MM.1S (cell line): ENCODE data around the gene SGPP1.

Source experiments
- DNase-seq: peaks from one replicate; pipeline ENCODE4 v3.0.0-alpha.2; 2015
- H2AFZ ChIP-seq: fragments of 300-600 bp; sonication (generic); 2 replicates; pipeline ENCODE4 v1.6.0; 2016; ENCODE audit warnings: antibody characterized with exemption, low read length
- H3F3A ChIP-seq: fragments of 300-600 bp; sonication (generic); 2 replicates; pipeline ENCODE4 v1.6.1; 2016; ENCODE audit warnings: mild to moderate bottlenecking, antibody characterized with exemption, low read length, moderate library complexity, mixed read lengths; ENCODE audit not compliant: insufficient read depth
- H3K27ac ChIP-seq: fragments of 300-600 bp; sonication (generic); 2 replicates; pipeline ENCODE4 v1.5.1; 2016; ENCODE audit warnings: mild to moderate bottlenecking, low read length
- H3K27me3 ChIP-seq: fragments of 300-600 bp; sonication (generic); replicated peaks from 2 replicates; pipeline ENCODE4 v1.6.0; 2016; ENCODE audit warnings: low read length; ENCODE audit not compliant: insufficient read depth
- H3K36me3 ChIP-seq: fragments of 300-600 bp; sonication (generic); replicated peaks from 2 replicates; pipeline ENCODE4 v1.6.1; 2016; ENCODE audit warnings: mild to moderate bottlenecking, low read length, mixed read lengths; ENCODE audit not compliant: insufficient read depth
- H3K4me1 ChIP-seq: fragments of 300-600 bp; sonication (generic); 2 replicates; pipeline ENCODE4 v1.6.1; 2016; ENCODE audit warnings: low read length, mixed read lengths
- H3K4me2 ChIP-seq: fragments of 300-600 bp; sonication (generic); 2 replicates; pipeline ENCODE4 v1.6.0; 2016; ENCODE audit warnings: low read depth, low read length
- H3K4me3 ChIP-seq: fragments of 300-600 bp; sonication (generic); 2 replicates; pipeline ENCODE4 v1.5.1; 2016; ENCODE audit warnings: low read length, mixed read lengths
- H3K79me2 ChIP-seq: fragments of 300-600 bp; sonication (generic); 2 replicates; pipeline ENCODE4 v1.6.1; 2016; ENCODE audit warnings: mixed run types, low read length, mixed read lengths
- H3K9ac ChIP-seq: fragments of 300-600 bp; sonication (generic); 2 replicates; pipeline ENCODE4 v1.6.1; 2016; ENCODE audit warnings: low read length, mixed read lengths
- H3K9me2 ChIP-seq: fragments of 300-600 bp; sonication (generic); replicated peaks from 2 replicates; pipeline ENCODE4 v1.6.1; 2016; ENCODE audit warnings: mild to moderate bottlenecking, low read length, mixed read lengths; ENCODE audit not compliant: insufficient read depth
- H3K9me3 ChIP-seq: fragments of 300-600 bp; sonication (generic); replicated peaks from 2 replicates; pipeline ENCODE4 v1.6.1; 2016; ENCODE audit warnings: mild to moderate bottlenecking, low read length, mixed read lengths; ENCODE audit not compliant: insufficient read depth
- H4K20me1 ChIP-seq: fragments of 300-600 bp; sonication (generic); 2 replicates; pipeline ENCODE4 v1.6.1; 2016; ENCODE audit warnings: mild to moderate bottlenecking, low read length, moderate library complexity, mixed read lengths; ENCODE audit not compliant: insufficient read depth
- CTCF ChIP-seq: fragments of 300-600 bp; sonication (generic); IDR thresholded peaks from 2 replicates; pipeline ENCODE4 v1.5.1; 2016; ENCODE audit warnings: antibody characterized with exemption, low read length, mixed read lengths
- EZH2 ChIP-seq: fragments of 300-600 bp; sonication (generic); optimal IDR thresholded peaks from 2 replicates; pipeline ENCODE3; 2017; ENCODE audit warnings: low read depth, mild to moderate bottlenecking, antibody characterized with exemption, low read length, mixed read lengths
- EZH2phosphoT487 ChIP-seq: fragments of 300-600 bp; sonication (generic); IDR thresholded peaks from 2 replicates; pipeline ENCODE4 v1.6.1; 2018; ENCODE audit warnings: antibody characterized with exemption, low read length

The SGPP1 gene

GRCh38 chr14:63650256-63650952, 77.5 kb downstream of the SGPP1 start:
- H3K36me3 ChIP-seq = no peaks in the 10 kb centered on the region
- no peaks in the 10 kb centered on the region for H3K79me2 ChIP-seq
- H3K9me2 ChIP-seq = no peaks in the 10 kb centered on the region
- H4K20me1 ChIP-seq = no peaks in the 10 kb centered on the region
- no peak overlapping the region for H3K4me3 ChIP-seq
- H2AFZ ChIP-seq = no peak overlapping the region
- TF ChIP-seq EZH2 = no peak
- TF ChIP-seq EZH2phosphoT487 = no peak
- TF ChIP-seq CTCF = no peak
- H3K4me2 ChIP-seq = no peak overlapping the region
- H3K4me1 ChIP-seq = no peaks in the 10 kb centered on the region
- no peak overlapping the region for H3K27ac ChIP-seq
- H3K27me3 ChIP-seq = no peaks in the 10 kb centered on the region
- H3K9me3 ChIP-seq = no peaks in the 10 kb centered on the region
- DNase-seq = no peak
- no peaks in the 10 kb centered on the region for H3F3A ChIP-seq
- no peak overlapping the region for H3K9ac ChIP-seq

GRCh38 chr14:63647696-63648410, 80.0 kb downstream of the SGPP1 start:
- Histone ChIP-seq H3K27me3 (no peaks in the 10 kb centered on the region), H3K27ac (no peak overlapping the region), H3K9me2 (no peaks in the 10 kb centered on the region), H3K9me3 (no peaks in the 10 kb centered on the region), H3K4me2 (no peak overlapping the region), H3K4me1 (no peaks in the 10 kb centered on the region), H3K36me3 (no peaks in the 10 kb centered on the region), H2AFZ (no peak overlapping the region), H3K9ac (no peak overlapping the region), H4K20me1 (no peaks in the 10 kb centered on the region), H3K4me3 (no peak overlapping the region), H3F3A (no peaks in the 10 kb centered on the region), H3K79me2 (0 out of 2 replicates have a peak, but pooled peaks cover 1% of the 10 kb centered on the region)
- no peak for DNase-seq
- TF ChIP-seq EZH2 = no peak
- TF ChIP-seq EZH2phosphoT487 = no peak
- TF ChIP-seq CTCF = no peak

- H3K36me3 ChIP-seq = no peaks in the 10 kb centered on the region
- H3K79me2 ChIP-seq = peaks cover 10% of the 10 kb centered on the region
- H3K4me1 ChIP-seq = no peaks in the 10 kb centered on the region
- no peaks in the 10 kb centered on the region for H3K27me3 ChIP-seq
- no peak overlapping the region for H3K4me2 ChIP-seq
- H2AFZ ChIP-seq = no peak overlapping the region
- TF ChIP-seq EZH2phosphoT487 = no peak
- TF ChIP-seq CTCF = no peak
- TF ChIP-seq EZH2 = no peak
- no peaks in the 10 kb centered on the region for H3K9me2 ChIP-seq
- no peak overlapping the region for H3K9ac ChIP-seq
- DNase-seq = no peak
- H3F3A ChIP-seq = peaks cover 6% of the 10 kb centered on the region; the same call in 1 of the 2 replicates
- H3K4me3 ChIP-seq = no peak overlapping the region
- no peaks in the 10 kb centered on the region for H3K9me3 ChIP-seq
- no peak overlapping the region for H3K27ac ChIP-seq
- H4K20me1 ChIP-seq = no peaks in the 10 kb centered on the region
These were observed 83.1 kb downstream of the SGPP1 start for GRCh38 chr14:63644741-63645140.
